ENCODE measurements around the gene CEP43.

CEP43 gene

GRCh38 chr6:166959911-166960608, 39.1 kb upstream of the CEP43 start:
- no peak for DNase-seq
- intact Hi-C loops (cut with DNase I) = loop anchor here (5.0 kb wide), 1 partner anchor 37 kb away; the partner anchor contains the start of gene CEP43

GRCh38 chr6:166960609-166960978, 38.6 kb upstream of the CEP43 start:
- intact Hi-C loops (cut with DNase I) = no loop called here
- DNase-seq = no peak

- DNase-seq = no peak
- intact Hi-C loops (cut with DNase I) = no loop called here
These were observed 32.9 kb upstream of the CEP43 start for GRCh38 chr6:166966268-166966667.

GRCh38 chr6:166969390-166970002, 29.7 kb upstream of the CEP43 start:
- intact Hi-C loops (cut with DNase I) = no loop called here
- peak in 1 of 10 donors; percentile 7 for DNase-seq

GRCh38 chr6:166970091-166970490, 29.1 kb upstream of the CEP43 start:
- no peak for DNase-seq
- intact Hi-C loops (cut with DNase I) = no loop called here

GRCh38 chr6:166970776-166971175, 28.4 kb upstream of the CEP43 start:
- no peak for DNase-seq
- intact Hi-C loops (cut with DNase I) = no loop called here

GRCh38 chr6:166971271-166971670, 27.9 kb upstream of the CEP43 start:
- intact Hi-C loops (cut with DNase I) = no loop called here
- DNase-seq = no peak

GRCh38 chr6:166972101-166972500, 27.1 kb upstream of the CEP43 start:
- intact Hi-C loops (cut with DNase I) = no loop called here
- no peak for DNase-seq

- DNase-seq = no peak
- intact Hi-C loops (cut with DNase I) = no loop called here
These were observed 22.6 kb upstream of the CEP43 start for GRCh38 chr6:166976636-166977035.

- intact Hi-C loops (cut with DNase I) = no loop called here
These were observed 21.3 kb upstream of the CEP43 start for GRCh38 chr6:166977621-166978525.

GRCh38 chr6:166980738-166981137, 18.5 kb upstream of the CEP43 start:
- no peak for DNase-seq
- intact Hi-C loops (cut with DNase I) = no loop called here

More at GRCh38 chr6:166977621-166978525, 21.3 kb upstream of the CEP43 start:
- no peak for DNase-seq

GRCh38 chr6:166987448-166987847, 11.7 kb upstream of the CEP43 start:
- DNase-seq = no peak
- intact Hi-C loops (cut with DNase I) = no loop called here

GRCh38 chr6:166987930-166988329, 11.3 kb upstream of the CEP43 start:
- intact Hi-C loops (cut with DNase I) = loop anchor here (2.0 kb wide), 1 partner anchor 201 kb away; no protein-coding TSS in a partner anchor
- DNase-seq = no peak

GRCh38 chr6:166988674-166989201, 10.5 kb upstream of the CEP43 start:
- intact Hi-C loops (cut with DNase I) = loop anchor here (1.0 to 2.0 kb wide), 2 partner anchors 202 to 213 kb away; no protein-coding TSS in a partner anchor
- no peak for DNase-seq

- intact Hi-C loops (cut with DNase I) = loop anchor here (1.0 to 2.0 kb wide), 2 partner anchors 203 to 214 kb away; no protein-coding TSS in a partner anchor
- DNase-seq = peak in 1 of 10 donors; percentile 26
These were observed 9.7 kb upstream of the CEP43 start for GRCh38 chr6:166989427-166990032.

- no peak for DNase-seq
- intact Hi-C loops (cut with DNase I) = loop anchor here (5.0 kb wide), 1 partner anchor 39 kb away; the partner anchor contains the start of gene RNASET2
These were observed 2.8 kb upstream of the CEP43 start for GRCh38 chr6:166996406-166996805.

GRCh38 chr6:166997348-166997747, 1.8 kb upstream of the CEP43 start:
- intact Hi-C loops (cut with DNase I) = loop anchor here (5.0 kb wide), 1 partner anchor 40 kb away; the partner anchor contains the start of gene RNASET2

GRCh38 chr6:166997768-166998255, 1.4 kb upstream of the CEP43 start:
- DNase-seq = peak; percentile 17 to 93 (median 49)
- intact Hi-C loops (cut with DNase I) = loop anchor here (5.0 kb wide), 1 partner anchor 41 kb away; the partner anchor contains the start of gene RNASET2

More at GRCh38 chr6:166997348-166997747, 1.8 kb upstream of the CEP43 start:
- DNase-seq = no peak

GRCh38 chr6:166998256-166999144, 697 bp upstream of the CEP43 start:
- peak in 4 of 10 donors; percentile 19 to 82 (median 48) for DNase-seq
- intact Hi-C loops (cut with DNase I) = loop anchor here (5.0 kb wide), 1 partner anchor 41 kb away; the partner anchor contains the start of gene RNASET2

Measured in posterior cingulate gyrus (tissue), 11 donors.